Erythroblast (primary cell): ENCODE measurements around the gene F11R.
"Not testable (repeated sequence)": the region's sequence is repeated elsewhere in the genome, so short reads cannot be mapped to it uniquely, and the experiment has no call there.

Experiments used
- DNase-seq, 2 experiments: peaks; one replicate each; lab custom pipeline; 2025; lab: John Stamatoyannopoulos, UW
- GATA1 ChIP-seq: IDR thresholded peaks from 2 replicates; pipeline ENCODE4 v1.6.1; 2011; ENCODE audit warnings: low read depth, mild to moderate bottlenecking, control low read depth, low read length, moderate library complexity
- POLR2A ChIP-seq: IDR thresholded peaks from 2 replicates; pipeline ENCODE4 v1.6.1; 2011; ENCODE audit warnings: mild to moderate bottlenecking, low read length

F11R gene

GRCh38 chr1:161031874-161032273, 10.9 kb upstream of the F11R start:
- DNase-seq = no peak
- no peak for TF ChIP-seq GATA1
- no peak for TF ChIP-seq POLR2A

- not testable (repeated sequence) for DNase-seq
Measured at GRCh38 chr1:161029466-161029865, 8.5 kb upstream of the F11R start.

DNA sequence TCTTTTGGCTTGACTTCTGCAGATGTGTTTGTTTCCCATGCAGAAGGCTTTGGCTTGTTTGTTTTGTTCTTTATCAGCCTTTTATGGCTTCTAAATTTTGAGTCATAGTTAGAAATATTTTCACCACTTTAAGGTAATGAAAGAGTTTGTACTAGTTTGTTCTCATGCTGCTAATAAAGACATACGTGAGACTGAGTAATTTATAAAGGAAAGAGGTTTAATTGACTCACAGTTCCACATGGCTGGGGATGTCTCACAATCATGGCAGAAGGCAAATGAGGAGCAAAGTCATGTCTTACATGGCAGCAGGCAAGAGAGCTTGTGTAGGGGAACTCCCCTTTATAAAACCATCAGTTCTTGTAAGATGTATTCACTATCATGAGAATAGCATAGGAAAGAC, 6.0 kb upstream of the F11R start:
- DNase-seq = not testable (repeated sequence)

DNA sequence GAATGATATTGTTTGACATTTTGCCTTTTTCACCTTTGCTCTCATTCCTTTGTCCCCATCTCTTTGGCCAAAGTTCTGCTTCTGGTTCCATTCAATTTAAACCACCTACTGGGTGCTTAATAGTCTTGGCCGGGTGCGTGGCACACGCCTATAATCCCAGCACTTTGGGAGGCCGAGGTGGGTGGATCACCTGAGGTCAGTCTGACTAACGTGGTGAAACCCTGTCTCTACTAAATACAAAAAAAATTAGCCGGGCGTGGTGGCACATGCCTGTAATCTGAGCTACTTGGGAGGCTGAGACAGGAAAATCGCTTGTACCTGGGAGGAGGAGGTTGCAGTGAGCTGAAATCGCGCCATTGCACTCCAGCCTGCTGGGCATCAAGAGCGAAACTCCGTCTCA, 1.5 kb upstream of the F11R start:
- not testable (repeated sequence) for DNase-seq

DNA sequence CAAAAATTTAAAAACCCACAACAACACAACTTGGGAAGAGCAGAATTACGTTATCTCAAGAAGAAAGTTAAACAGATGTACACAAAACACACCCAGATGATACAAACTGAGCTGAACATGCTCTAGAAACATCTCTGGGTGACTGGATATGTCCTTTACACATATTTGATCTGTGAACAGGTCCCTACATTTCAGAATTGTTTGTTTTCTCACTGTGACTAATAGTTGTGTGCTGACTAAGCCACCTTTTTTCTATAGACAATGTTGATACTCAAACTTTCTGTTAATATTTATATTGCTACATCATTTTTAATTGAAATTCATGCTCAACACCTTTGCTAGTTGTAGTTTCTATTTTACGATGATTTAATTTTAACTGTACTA, 1.0 kb upstream of the F11R start:
- DNase-seq = peak; percentile 38 to 54
- TF ChIP-seq POLR2A = no peak
- TF ChIP-seq GATA1 = no peak

GRCh38 chr1:161021165-161021969, 415 bp upstream of the F11R start:
- peak; percentile 84 for TF ChIP-seq POLR2A
- TF ChIP-seq GATA1 = no peak
- peak; percentile 91 to 93 for DNase-seq

DNA sequence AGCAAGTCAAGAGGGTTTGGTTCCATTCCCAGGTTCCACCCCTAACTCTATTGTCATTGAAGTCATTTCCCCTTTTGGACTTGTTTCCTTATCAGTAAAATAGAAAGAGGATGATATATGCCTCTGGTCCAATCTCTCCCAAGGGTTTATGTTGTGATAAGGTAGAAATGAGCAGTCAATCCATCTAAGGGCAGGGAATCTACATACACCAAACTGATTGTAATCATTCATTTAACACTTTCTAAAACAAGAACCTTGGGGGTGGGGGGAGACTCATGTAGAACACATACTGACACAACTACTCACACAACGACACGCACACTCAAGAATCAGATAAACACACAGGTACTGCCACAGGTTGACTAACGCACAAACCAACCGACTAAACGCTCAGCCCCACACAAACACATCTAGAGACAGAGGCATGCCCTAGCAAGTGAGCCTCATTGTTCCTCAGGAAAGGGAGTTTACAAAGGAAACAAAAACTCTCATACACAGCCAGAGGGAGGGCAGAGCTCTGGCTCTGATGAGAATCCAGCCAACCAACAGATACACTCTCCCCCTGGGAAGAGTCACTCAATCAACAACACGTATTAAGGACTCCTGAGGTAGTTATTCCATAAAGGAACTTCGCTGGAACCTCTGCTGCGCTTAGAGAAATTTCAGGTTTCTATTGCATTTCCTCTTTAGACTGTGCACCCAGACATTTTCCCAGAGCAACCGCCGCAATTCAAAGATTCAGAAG, 1.0 kb downstream of the F11R start:
- peak; percentile 43 to 64 for DNase-seq
- TF ChIP-seq GATA1 (no peak), POLR2A (no peak)

DNA sequence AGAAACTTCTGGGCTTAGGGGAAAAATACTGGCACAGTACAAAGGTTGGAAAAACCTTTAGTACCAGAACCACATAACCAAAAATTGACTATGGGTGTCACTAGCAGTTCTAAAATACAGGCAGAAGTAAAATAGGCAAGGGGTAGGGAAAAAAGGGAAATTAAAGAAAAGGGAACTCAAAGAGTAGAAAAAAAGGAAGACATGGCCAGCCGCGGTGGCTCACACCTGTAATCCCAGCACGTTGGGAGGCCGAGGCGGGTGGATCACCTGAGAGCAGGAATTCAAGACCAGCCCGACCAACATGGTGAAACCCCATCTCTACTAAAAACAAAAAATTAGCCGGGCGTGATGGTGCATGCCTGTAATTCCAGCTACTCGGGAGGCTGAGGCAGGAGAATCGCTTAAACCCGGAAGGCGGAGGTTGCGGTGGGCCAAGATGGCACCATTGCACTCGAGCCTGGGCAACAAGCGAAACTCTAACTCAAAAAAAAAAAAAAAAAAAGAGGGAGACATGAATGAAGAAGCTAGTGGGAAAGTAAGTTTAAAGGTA, 1.8 kb downstream of the F11R start:
- DNase-seq = not testable (repeated sequence)

DNA sequence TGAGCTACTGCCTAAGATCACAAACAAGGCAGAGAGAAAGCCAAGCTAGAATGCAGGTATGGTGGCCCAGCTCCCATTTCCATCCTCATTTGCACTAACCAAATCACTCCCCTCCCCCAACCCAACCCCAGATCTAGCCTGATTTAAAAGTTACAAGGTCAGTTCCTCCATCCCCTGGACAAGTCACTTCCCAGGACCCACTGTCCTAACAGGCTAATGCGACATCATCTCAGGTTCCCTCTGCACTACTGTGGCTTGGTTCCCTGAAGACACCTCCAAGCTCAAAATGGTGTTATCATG, 2.4 kb downstream of the F11R start:
- no peak for TF ChIP-seq POLR2A
- TF ChIP-seq GATA1 = no peak
- DNase-seq = no peak

DNA sequence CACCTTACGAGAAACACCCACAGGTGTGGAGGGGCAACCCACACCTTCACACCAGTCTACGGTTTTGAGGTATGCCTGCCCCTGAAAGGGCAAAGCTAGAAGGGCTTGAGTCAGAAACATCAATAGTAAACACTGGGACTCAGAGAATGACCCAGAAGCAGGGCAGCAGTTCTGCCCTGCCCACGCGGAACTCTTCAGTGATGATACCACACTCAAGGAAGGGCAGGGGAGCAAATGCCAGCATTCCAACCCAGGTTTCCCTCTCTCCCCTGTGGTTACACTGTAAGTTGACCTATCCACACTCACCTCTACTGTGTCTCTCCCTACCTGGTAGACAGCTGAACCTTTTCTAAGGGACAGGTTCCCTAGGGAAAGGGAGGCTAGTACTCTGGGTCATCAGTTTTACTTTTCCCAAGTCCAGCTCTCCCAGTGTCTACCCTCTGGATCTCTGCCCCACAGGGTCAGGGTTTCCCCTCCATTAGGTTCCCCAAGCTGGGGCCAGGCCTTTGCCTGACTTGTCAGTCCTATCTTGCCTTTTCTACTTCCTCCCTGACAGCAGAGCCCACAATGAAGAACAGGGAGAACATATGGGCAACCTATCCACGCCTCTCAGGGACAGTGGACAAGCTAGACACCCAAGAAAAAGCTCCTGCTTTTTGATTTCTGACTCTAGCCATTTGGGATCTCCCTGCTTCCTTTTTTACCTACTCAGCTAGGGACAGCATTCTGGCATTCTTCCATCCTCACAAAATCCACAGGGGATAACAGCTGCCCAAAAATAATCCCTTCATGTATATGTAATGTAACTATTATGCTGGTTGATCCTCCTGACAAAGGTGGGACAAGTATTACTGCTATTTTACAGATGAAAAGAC, 3.0 kb downstream of the F11R start:
- DNase-seq = no peak
- TF ChIP-seq GATA1 = no peak
- TF ChIP-seq POLR2A = no peak

DNA sequence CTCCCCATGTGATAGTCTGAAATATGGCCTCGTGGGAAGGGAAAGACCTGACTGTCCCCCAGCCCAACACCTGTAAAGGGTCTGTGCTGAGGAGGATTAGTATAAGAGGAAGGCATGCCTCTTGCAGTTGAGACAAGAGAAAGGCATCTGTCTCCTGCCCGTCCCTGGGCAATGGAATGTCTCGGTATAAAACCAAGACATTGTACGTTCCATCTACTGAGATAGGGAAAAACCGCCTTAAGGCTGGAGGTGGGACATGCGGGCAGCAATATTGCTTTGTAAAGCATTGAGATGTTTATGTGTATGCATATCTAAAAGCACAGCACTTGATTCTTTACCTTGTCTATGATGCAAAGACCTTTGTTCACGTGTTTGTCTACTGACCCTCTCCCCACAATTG, 3.8 kb downstream of the F11R start:
- DNase-seq = not testable (repeated sequence)

- DNase-seq = not testable (repeated sequence)
Measured at GRCh38 chr1:161016683-161017082, 4.3 kb downstream of the F11R start.

- peak; percentile 86 for TF ChIP-seq POLR2A
- peak; percentile 23 for TF ChIP-seq GATA1
- peak; percentile 96 to 97 for DNase-seq
Measured at GRCh38 chr1:161013488-161014230, 7.3 kb downstream of the F11R start.

DNA sequence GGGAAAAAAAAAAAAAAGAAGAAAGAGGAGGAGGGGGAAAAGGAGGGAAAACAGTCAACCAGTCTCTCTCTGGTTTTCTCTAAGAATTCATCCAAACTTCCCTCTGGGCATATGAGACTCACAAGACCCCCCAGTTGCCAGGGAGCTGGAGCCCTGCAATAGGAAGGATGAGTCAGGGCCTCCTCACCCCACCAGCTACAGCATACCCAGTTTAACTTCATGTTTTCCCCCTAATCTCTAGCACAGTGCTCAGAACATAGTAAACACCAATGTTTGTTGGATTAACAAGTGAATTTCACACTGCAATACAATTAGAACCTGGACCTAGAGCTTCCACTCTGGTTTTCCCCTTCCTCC, 7.8 kb downstream of the F11R start:
- TF ChIP-seq GATA1 (no peak), POLR2A (no peak)
- DNase-seq = peak; percentile 57 to 82
